HG03457 (cell line): ENCODE data around the gene ADGRD1.

Experiments used
- ATAC-seq: cut with Tn5 transposase; IDR thresholded peaks from one replicate; pipeline ENCODE4 v1.9.1; 2021; ENCODE audit warnings: moderate number of reproducible peaks; ENCODE audit not compliant: unreplicated experiment

Gene ADGRD1

GRCh38 chr12:131052063-131052781 is 98.5 kb downstream of the ADGRD1 start:
- ATAC-seq, result no peak

GRCh38 chr12:131052929-131053328 is 99.2 kb downstream of the ADGRD1 start:
- ATAC-seq, result no peak

GRCh38 chr12:131053567-131053966 is 99.9 kb downstream of the ADGRD1 start:
- ATAC-seq, result no peak

GRCh38 chr12:131054345-131055092 is 100.8 kb downstream of the ADGRD1 start:
- no peak for ATAC-seq

GRCh38 chr12:131055093-131055465 is 101.4 kb downstream of the ADGRD1 start:
- ATAC-seq, result no peak

GRCh38 chr12:131055596-131056233 is 102.0 kb downstream of the ADGRD1 start:
- ATAC-seq, result no peak

GRCh38 chr12:131056626-131057025 is 102.9 kb downstream of the ADGRD1 start:
- ATAC-seq, result no peak

- ATAC-seq, result no peak
These were observed 103.6 kb downstream of the ADGRD1 start for GRCh38 chr12:131057211-131057721.

GRCh38 chr12:131057722-131058515 is 104.2 kb downstream of the ADGRD1 start:
- no peak for ATAC-seq

- no peak for ATAC-seq
These were observed 105.0 kb downstream of the ADGRD1 start for GRCh38 chr12:131058700-131059099.

- ATAC-seq, result no peak
These were observed 106.5 kb downstream of the ADGRD1 start for GRCh38 chr12:131060011-131060703.

- no peak for ATAC-seq
These were observed 107.5 kb downstream of the ADGRD1 start for GRCh38 chr12:131061041-131061806.

- no peak for ATAC-seq
These were observed 109.7 kb downstream of the ADGRD1 start for GRCh38 chr12:131063413-131063812.

- ATAC-seq, result no peak
These were observed 110.3 kb downstream of the ADGRD1 start for GRCh38 chr12:131063960-131064359.

GRCh38 chr12:131065279-131065678 is 111.6 kb downstream of the ADGRD1 start:
- ATAC-seq, result no peak

GRCh38 chr12:131065801-131066200 is 112.1 kb downstream of the ADGRD1 start:
- ATAC-seq, result no peak

GRCh38 chr12:131066207-131066885 is 112.6 kb downstream of the ADGRD1 start:
- ATAC-seq, result no peak

- ATAC-seq, result no peak
These were observed 113.3 kb downstream of the ADGRD1 start for GRCh38 chr12:131066886-131067490.
